ENCODE results near the gene TPRA1. TPM values are rescaled to one million over a fixed set of nuclear protein-coding genes. Genes with fewer than 3 reads are reported as not detected.
A peak's percentile ranks its signal among the peaks of the same experiment; 100 is the strongest.

Gene TPRA1
- total RNA-seq, 1 donor, result 40.6 TPM

DNA sequence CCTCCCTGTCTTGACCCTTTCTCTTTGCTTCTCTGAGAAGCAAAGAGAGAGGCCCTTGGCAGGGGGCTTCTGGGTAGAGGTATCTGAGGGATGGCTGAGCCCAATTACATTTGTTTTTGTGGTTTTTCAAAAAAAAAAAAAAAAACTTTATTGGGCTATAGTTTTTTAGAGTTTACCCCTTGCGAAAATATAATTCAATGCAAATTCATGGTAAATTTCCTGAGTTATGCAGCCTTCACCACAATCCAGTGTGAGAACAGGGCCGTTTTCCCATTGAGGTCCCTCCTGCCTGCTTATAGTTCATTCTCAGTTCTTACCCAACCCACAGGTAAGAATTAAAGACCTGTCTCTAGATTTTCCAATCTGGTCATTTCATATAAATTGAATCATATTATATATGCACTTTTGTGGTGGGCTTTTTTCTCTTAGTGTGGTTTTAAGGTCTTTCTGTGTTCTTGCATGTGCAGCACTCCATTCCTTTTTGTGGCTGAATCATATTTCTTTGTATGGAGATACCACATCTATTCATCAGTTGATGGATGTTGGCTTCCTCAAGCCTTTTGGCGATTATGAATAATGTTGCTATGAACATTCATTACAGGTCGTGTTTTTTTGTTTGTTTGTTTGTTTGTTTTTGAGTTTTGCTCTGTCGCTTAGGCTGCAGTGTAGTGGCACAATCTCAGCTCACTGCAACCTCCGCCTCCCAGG, 10.4 kb upstream of the TPRA1 start:
- no peak overlapping the region for H3K4me3 ChIP-seq (ENCODE audit: low read depth, low read length)
- DNase-seq (ENCODE audit: low read depth), result no peak
- TF ChIP-seq, protein P1, sequence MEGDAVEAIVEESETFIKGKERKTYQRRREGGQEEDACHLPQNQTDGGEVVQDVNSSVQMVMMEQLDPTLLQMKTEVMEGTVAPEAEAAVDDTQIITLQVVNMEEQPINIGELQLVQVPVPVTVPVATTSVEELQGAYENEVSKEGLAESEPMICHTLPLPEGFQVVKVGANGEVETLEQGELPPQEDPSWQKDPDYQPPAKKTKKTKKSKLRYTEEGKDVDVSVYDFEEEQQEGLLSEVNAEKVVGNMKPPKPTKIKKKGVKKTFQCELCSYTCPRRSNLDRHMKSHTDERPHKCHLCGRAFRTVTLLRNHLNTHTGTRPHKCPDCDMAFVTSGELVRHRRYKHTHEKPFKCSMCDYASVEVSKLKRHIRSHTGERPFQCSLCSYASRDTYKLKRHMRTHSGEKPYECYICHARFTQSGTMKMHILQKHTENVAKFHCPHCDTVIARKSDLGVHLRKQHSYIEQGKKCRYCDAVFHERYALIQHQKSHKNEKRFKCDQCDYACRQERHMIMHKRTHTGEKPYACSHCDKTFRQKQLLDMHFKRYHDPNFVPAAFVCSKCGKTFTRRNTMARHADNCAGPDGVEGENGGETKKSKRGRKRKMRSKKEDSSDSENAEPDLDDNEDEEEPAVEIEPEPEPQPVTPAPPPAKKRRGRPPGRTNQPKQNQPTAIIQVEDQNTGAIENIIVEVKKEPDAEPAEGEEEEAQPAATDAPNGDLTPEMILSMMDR (IDR thresholded peaks at IDR 0.05; ENCODE audit: insufficient read depth, low read depth, low read length), result no peak

DNA sequence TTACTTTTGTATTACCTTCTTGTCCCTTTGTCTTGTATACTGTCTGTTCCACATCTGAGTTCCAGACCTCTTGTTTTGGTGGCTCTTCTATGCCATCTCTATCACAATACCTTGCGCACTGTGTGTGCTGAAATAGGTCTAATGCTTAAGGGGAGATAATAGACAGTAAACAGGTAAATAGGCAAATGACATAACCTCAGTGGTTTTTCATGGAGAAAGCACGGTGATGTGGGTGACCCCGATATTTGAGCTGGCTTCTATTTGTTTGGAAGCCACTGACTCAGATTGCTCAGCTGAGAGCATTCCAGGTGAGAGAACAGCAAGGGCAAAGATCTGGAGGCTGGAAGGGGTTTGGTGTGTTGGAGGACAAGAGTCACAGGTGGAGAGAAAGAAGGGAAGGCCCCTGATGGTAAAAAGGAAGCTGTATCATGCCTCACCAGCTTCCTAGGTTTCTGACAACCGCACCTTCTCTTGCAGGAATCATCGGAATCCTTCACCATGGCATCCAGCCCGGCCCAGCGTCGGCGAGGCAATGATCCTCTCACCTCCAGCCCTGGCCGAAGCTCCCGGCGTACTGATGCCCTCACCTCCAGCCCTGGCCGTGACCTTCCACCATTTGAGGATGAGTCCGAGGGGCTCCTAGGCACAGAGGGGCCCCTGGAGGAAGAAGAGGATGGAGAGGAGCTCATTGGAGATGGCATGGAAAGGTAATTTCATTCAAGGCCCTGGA, 8.5 kb upstream of the TPRA1 start:
- no peak for DNase-seq (ENCODE audit: low read depth)
- peak overlapping the region; percentile 67 for H3K4me3 ChIP-seq (ENCODE audit: low read depth, low read length)
- TF ChIP-seq, protein P1 (IDR thresholded peaks at IDR 0.05; ENCODE audit: insufficient read depth, low read depth, low read length), result no peak

DNA sequence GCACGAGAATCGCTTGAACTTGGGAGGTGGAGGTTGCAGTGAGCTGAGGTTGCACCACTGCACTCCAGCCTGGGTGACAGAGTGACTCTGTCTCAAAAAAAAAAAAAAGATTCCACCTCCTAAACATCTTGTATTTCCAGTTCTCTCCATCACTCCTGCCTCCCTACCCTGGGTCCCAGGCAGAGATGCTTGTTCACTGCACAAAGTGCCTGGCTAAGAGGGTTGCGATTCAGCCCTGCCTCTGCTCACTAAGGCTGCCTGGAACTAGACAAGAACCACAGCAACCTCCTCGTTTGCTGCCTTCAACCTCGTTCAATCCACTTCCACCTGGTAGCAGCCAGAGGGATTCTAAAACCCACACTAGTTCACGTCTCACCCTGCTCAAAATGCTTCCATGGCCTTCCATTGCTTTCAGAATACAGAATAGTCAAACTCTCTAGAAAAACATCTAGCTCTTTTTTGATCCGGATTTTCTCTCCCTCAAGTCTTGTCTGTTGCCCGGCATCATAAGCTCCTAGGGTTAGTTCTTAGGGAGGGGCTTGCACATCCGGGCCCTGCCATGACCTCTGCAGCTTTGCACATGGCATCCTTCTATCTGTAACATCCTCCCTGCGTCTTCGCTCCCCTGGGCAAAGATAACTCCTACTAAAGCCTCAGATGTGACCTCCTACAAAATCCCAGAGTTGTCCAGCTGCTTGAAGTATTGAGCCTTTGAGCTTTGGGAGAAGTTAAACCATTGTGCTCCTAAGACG, 6.7 kb upstream of the TPRA1 start:
- no peak for DNase-seq (ENCODE audit: low read depth)
- TF ChIP-seq, protein P1 (IDR thresholded peaks at IDR 0.05; ENCODE audit: insufficient read depth, low read depth, low read length), result no peak
- H3K4me3 ChIP-seq (ENCODE audit: low read depth, low read length), result no peak overlapping the region

DNA sequence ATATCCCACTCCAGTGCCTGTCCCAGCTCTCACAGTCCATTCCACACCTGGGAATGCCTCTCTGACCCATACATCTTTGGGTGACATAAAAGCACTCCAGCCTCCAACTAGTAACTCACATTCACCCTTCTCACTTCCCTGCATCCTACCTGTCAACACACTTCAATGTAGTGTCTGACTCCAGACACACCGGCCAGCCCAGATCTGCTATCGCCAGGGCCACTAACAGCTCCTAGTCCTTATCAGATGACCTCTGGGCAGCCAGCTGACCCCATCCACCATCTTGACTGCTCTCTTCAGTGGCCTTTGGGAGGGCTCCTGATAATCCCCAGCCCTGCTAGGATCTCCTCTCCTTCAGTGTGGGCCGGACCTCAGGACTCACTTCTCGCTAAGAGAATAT, 4.8 kb upstream of the TPRA1 start:
- H3K4me3 ChIP-seq (ENCODE audit: low read depth, low read length), result no peak overlapping the region
- no peak for DNase-seq (ENCODE audit: low read depth)
- TF ChIP-seq, protein P1 (IDR thresholded peaks at IDR 0.05; ENCODE audit: insufficient read depth, low read depth, low read length), result no peak

DNA sequence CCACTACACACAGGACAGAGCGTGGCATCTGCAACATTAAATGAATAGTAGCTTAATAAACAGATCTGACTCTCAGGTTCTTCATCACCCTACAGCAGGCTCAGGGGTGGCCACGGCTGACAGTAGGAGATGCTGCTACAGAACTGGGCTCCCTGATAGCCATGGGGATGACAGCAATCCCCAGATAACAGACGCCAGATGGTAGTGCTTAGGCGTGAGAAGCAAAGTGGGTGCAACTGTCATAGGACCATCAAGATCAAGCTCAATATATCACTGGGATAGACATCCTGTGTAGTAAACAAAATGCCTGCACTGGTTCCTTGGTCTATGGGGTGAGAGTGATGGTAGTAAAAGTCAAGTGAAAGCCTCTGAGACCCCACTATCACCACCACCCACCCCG, 2.6 kb upstream of the TPRA1 start:
- no peak for DNase-seq (ENCODE audit: low read depth)
- H3K4me3 ChIP-seq (ENCODE audit: low read depth, low read length), result no peak overlapping the region
- TF ChIP-seq, protein P1 (IDR thresholded peaks at IDR 0.05; ENCODE audit: insufficient read depth, low read depth, low read length), result no peak

DNA sequence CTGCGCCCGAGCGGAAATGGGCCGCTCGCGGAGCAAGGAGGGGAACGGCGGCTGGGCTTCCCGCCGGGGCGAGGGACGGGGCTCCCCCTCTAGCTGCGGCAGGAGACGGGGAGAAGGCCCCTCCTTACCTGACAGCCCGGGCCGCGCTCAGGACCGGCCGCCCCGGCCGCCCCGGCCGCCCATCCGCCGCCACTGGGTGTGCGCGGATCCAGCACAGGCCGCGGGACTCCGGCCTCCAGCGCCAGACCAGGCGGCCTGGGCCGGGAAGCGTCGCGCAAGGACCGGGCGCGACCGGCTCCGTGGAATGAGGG, 296 bp downstream of the TPRA1 start:
- TF ChIP-seq, protein P1 (IDR thresholded peaks at IDR 0.05; ENCODE audit: insufficient read depth, low read depth, low read length), result no peak
- peak overlapping the region; percentile 87 for H3K4me3 ChIP-seq (ENCODE audit: low read depth, low read length)
- no peak for DNase-seq (ENCODE audit: low read depth)

All from fibroblast of villous mesenchyme (primary cell).